HG03520 (cell line): ENCODE data around the gene KCNK18.
"Not testable (repeated sequence)": the region's sequence is repeated elsewhere in the genome, so short reads cannot be mapped to it uniquely, and the experiment has no call there.

Experiments
- ATAC-seq: cut with Tn5 transposase; IDR thresholded peaks from one replicate; pipeline ENCODE4 v1.9.1; 2021; ENCODE audit warnings: mild to moderate bottlenecking, moderate library complexity; ENCODE audit not compliant: unreplicated experiment

The KCNK18 gene

GRCh38 chr10:117169480-117169879, 27.8 kb upstream of the KCNK18 start:
- no peak for ATAC-seq

- no peak for ATAC-seq
These were observed 27.0 kb upstream of the KCNK18 start for GRCh38 chr10:117170244-117170643.

GRCh38 chr10:117174439-117175214, 22.7 kb upstream of the KCNK18 start:
- peak; percentile 73 for ATAC-seq

GRCh38 chr10:117175215-117175900, 21.9 kb upstream of the KCNK18 start:
- peak; percentile 28 for ATAC-seq

- peak; percentile 49 for ATAC-seq
These were observed 21.3 kb upstream of the KCNK18 start for GRCh38 chr10:117175901-117176534.

- ATAC-seq = no peak
These were observed 19.1 kb upstream of the KCNK18 start for GRCh38 chr10:117178190-117178589.

- ATAC-seq = no peak
These were observed 13.0 kb upstream of the KCNK18 start for GRCh38 chr10:117184296-117184695.

- no peak for ATAC-seq
These were observed 12.5 kb upstream of the KCNK18 start for GRCh38 chr10:117184821-117185220.

- ATAC-seq = not testable (repeated sequence)
These were observed 11.5 kb upstream of the KCNK18 start for GRCh38 chr10:117185817-117186216.

GRCh38 chr10:117186832-117187615, 10.3 kb upstream of the KCNK18 start:
- no peak for ATAC-seq

- ATAC-seq = no peak
These were observed 8.9 kb upstream of the KCNK18 start for GRCh38 chr10:117188371-117188770.

GRCh38 chr10:117189557-117189956, 7.7 kb upstream of the KCNK18 start:
- ATAC-seq = no peak

- ATAC-seq = no peak
These were observed 799 bp downstream of the KCNK18 start for GRCh38 chr10:117198088-117198487.

GRCh38 chr10:117201826-117202225, 4.5 kb downstream of the KCNK18 start:
- no peak for ATAC-seq

- ATAC-seq = no peak
These were observed 7.0 kb downstream of the KCNK18 start for GRCh38 chr10:117204316-117204715.

GRCh38 chr10:117212176-117212575, 14.9 kb downstream of the KCNK18 start:
- no peak for ATAC-seq

GRCh38 chr10:117214401-117214800, 17.1 kb downstream of the KCNK18 start:
- no peak for ATAC-seq

GRCh38 chr10:117215079-117215478, 17.8 kb downstream of the KCNK18 start:
- no peak for ATAC-seq

- ATAC-seq = no peak
These were observed 18.7 kb downstream of the KCNK18 start for GRCh38 chr10:117216028-117216427.

- peak; percentile 87 for ATAC-seq
These were observed 19.4 kb downstream of the KCNK18 start for GRCh38 chr10:117216611-117217195.
